Inflammatory macrophage treated with lipopolysaccharide for 4 hours (primary cell): ENCODE data around the gene TGFA.
A peak's percentile ranks its signal among the peaks of the same experiment; 100 is the strongest.
"Not testable (repeated sequence)": the region's sequence is repeated elsewhere in the genome, so short reads cannot be mapped to it uniquely, and the experiment has no call there.

Source experiments
- DNase-seq: peaks from one replicate; pipeline ENCODE4 v3.0.0-alpha.2; 2020

TGFA gene

DNA sequence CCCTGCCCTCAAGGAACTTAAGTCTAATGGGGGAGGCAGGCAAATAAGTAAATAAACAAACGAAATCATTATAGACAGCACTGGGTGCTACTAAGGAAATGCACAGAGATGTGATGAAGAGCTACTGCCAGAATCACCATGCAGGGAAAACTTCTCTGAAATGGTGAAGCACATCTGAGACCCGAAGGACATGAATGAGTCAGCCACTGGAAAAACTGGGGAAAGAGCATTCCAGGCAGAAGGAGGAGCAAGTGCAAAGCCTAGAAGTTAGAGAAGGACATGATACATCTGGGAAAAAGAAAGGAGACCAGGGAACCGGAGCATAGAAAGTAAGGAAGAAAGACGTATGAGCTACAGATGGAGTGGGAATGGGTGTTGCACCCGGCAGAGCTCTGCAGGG is 56.8 kb downstream of the TGFA start:
- no peak for DNase-seq

DNA sequence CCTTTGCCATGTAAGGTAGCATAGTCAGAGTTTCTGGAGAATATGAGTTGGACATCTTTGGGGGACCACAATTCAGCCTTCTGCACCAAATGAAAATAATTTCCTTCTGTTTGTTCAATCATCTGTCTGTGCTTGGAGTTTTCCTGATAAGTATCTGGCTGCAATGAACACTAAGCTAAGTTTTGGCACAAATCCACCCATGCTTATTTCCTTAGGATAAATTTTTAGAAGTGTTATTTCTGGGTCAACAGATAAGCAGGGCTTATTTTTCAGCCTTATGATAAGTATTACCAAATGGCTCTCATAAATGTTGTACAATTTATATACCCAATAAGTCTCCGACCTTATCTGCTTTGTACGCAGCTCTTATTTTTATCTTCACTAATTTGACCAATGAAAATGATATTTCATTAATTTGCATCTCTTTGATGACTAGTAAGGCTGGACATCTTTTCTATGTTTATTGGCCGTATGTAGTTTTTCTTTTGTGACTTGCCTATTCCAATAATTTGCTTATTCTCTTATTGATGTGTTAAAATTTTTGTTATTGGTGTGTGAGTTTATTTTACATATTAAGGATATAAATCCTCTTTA is 59.2 kb downstream of the TGFA start:
- DNase-seq: no peak

DNA sequence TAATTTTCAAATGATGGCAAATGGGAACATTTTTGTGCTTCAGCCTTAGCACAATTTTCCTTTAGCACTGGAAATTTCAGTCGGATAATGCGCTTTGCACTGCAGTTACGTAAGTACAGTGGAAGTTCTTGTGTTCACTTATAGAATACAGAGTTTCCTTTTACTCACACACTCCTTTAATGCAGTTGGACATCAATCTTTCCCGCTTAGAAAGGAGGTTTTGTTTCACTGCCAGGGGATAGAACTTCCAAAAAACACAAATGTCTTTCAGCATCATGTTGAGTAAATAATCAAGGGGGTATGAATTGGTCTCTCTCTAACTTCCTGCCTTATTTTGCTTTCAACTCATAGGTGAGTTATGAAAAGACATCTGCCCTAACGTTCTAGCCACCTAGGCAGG is 63.2 kb downstream of the TGFA start:
- no peak for DNase-seq

DNA sequence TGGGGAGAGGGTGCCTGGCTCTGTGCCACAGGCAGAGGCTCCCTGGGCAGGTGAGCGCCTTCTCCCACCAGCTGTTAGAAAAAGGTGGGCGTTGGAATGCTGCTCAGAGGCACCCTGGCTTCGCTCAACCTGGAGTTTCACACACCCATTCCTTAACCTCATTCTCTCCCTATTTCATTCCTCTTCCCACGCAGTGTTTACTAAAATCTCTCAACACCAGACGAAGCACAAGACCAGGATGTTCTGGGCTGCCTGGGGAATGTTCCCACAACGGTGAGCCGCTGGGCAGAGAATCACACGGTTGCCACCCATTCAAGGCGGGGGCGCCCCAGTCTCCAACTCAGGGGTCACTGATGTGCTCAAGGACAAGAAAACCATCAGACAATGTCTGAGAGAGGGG is 64.5 kb downstream of the TGFA start:
- DNase-seq: no peak

DNA sequence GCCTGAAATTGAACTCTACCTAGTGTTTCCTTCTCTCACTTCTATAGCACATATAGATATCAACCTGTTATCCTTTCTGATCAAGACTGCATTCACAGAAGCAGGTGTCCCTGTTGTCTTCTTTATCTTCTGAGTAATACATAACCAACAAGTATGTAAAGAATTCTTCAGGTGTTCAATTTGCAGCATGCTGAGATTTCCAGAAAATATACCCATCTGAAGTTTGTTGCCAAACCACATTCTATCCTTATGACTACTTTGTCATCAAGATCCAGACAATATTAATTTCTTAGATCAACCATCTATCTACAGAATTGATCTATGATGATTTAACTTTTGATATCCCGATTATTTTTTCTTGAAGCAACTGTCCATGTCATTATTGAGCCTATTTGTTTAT is 69.5 kb downstream of the TGFA start:
- DNase-seq: no peak

DNA sequence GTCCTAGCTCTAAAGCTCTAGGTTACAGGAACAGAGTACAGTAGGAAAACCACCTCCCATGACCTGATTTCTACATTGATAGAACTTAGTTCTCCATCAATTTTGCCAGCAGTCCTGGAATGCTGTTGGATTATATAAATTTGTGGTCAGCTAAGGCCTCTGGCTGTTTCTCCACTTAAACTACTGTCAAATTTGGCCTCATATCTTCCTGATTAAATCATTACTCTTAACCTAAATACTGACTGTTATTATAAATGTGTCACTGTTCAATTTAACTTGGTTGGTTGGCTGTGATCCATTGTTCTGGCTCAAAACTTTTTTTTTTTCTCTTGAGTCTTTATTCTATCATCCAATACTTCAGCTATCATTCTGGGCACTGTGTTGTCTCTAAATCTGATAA is 71.2 kb downstream of the TGFA start:
- DNase-seq: no peak

DNA sequence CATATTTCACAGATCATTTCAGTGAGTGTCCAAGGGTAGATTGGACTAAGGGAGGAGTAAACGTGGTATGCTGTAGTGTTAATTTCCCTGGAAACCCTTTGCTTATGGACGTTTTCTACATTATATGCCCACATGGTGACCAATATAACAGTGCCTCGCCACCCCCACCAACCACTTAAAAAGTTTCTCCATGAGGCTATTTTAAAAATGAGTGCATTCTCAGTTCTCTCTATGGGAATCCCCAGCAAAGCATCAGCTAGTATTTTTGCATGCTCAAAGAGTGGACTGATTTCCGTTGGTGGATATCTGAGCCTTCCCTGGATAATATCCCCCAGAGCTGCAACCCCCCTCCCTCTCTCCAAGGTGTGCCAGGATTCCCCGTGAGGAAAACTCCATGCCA is 73.2 kb downstream of the TGFA start:
- peak; percentile 16 for DNase-seq

DNA sequence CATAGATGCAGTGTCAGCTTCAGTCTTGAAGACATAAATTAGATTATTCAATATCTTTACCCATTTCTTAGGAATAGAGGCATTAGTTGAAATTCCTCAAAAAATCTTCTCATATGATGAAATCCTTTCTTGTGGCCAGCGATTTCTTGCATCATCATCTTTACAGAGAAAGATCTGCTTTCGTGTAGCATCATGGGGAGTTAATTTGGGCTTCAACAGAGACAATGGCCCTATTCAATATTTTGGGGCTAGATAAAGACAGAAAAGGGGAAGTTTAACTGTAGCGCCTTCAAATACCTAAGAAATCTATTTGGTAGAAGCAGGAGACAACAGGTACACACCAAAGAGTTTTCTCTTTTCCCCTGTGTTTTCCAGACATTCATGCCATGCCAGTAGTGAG is 73.8 kb downstream of the TGFA start:
- DNase-seq: peak; percentile 66

DNA sequence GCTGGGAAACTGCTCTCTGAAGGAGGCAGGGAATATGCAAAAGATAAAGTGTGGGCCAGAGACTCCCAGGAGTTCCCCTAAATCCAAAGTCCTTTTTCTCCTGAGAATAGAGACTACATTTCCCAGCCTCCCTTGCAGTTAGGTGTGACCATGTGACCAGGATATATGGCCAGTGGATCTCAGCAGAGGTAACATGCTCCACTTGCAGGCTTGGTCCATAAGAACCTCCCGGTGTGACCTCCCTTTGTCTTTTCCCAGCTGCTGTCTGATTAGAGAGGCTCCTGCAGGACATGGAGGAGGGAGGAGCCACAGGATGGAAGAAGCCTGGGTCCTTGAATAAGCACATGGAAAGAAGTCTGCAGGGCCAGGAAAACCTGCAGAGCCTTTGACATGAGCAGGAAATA is 76.2 kb downstream of the TGFA start:
- DNase-seq: no peak

DNA sequence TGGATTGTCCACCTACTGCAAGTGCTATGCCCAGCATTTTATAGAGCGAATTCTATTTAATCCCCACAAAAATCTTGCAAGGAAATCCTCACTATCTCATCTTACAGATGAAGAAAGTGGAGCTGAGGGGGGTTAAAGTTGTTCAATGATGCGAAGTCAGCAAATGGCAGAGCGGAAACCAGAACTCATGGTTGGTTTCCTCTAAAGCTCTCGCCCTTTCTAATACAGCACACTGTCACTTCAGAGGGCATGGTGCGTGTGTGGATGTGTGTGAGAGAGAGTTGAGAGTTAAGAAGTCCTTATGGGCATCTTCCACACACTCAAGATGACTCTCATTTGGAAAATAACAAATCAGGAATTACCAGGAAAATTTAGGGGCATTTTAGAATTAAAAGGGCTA is 78.4 kb downstream of the TGFA start:
- no peak for DNase-seq

DNA sequence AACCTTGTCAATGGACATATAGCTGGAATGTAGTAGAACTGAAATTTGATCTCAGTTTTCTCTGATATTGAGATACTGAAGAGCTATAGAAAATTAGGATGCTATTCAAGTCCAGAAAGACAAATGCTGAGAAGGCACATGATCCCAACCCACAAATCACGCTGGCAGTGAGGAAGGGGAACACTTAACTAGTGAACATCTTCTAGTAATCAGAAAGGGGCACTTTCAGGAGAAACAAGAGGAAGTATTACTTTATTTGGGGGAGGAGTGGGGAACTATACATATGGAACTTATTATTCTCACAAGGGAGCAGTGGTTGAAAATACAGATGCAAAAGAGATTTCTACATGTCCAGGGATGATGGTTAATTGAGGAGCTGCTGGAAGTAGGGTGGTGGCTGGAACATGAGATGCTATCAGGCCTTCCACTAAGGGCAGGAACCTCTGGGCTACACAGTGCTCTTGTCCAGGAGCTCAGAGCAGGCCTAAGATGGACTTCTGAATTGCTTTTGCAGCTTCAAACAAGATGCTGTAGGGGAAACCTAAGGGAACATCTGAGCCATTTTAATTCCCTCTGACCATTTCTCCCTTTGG is 79.3 kb downstream of the TGFA start:
- peak; percentile 52 for DNase-seq

DNA sequence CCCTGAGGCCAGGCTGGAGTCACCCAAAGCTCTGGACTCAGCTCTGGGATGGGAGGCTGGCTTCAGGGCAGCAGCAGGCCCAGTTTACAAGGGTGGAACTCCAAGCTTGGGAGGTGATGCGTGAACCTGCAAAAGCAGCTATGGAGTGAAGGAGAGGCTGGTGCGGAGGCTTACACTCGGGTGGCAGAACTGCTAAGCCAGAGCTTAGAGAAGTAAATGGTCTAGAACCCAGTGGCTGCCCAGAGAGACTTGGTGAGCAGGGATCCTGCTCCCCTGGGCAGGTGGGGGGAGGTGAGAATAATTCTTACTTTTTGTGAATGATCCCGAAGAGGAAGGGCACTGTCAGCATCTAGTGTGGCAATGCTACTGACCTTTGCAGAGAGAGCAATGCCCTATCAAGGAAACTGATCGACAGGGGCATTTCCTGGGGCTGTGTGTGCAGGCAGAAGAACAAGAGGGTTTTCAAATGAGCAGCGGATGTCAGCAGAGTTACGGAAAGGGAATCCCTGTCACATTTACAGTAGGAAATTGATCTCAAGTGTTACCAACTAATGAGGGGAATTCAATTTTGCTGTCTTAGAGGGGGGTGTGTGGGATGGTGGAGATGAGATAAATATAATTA is 80.4 kb downstream of the TGFA start:
- DNase-seq: no peak

DNA sequence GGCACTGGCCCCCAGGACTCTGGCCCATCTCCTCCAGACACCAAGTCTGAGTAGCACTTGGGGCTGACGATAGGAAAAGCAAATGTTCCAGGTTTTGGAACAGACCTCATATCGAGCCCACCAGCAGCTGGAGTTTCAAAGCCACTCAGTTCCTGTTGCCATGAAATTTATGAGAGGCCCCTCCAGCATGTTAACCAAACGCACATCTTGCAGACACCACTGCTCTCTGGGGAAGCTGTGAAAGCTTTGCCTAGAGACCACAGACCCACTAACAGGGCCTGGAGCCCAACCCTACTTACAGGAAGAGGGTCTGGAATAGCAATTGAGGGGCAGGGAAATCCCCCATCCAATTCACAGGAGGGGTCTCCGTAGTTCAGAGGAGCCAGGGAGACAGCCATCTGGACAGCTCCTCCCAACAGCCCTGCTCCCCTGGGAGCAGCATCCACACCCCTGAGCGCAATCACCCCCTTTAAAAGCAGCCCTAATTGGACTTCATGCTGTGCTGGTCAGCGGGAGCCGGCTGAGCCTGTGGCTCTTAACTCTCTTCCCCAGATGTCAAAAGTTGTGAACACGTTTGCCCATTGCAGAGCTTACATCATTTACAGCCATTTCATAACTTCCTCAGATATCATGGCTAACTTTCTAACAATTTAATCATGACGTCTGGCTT is 81.3 kb downstream of the TGFA start:
- DNase-seq: peak; percentile 87

DNA sequence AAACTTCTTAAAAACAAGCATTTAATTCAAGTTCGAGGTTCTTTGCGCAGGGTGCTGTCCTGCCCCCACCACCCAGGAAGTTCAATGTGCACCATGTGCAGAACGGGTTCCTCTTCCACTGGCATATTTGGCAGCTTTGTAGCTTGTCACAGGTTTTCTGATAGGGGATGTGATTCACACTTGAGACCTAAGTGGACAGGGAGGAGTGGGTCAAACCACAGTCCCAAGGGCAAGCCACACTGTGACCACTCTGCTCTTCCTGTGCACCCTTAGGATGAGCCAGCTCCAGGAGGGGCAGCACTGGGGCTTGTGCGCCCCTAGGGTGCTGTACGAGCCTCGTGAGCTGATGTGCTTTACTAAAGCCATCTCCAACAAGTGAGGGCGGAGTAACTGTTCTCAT is 82.5 kb downstream of the TGFA start:
- peak; percentile 30 for DNase-seq

DNA sequence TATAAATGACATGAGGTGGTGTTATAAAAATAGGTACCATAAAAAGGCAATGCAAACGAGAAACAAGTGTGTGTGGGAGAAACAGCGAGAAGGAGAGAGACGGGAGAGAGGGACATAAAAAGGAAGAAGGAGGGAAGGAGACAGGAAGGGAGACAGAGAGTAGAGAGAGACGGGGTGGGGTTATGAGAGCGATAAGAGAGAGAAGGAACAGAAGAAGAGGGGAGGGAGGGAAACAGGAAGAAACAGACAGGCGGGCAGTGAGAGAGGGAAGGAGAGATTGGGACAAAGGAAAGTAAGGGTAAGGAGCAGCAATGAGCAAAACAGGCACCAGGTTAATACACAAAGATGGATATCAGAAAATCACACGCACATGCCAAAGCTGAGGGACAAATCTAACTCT is 83.7 kb downstream of the TGFA start:
- no peak for DNase-seq

DNA sequence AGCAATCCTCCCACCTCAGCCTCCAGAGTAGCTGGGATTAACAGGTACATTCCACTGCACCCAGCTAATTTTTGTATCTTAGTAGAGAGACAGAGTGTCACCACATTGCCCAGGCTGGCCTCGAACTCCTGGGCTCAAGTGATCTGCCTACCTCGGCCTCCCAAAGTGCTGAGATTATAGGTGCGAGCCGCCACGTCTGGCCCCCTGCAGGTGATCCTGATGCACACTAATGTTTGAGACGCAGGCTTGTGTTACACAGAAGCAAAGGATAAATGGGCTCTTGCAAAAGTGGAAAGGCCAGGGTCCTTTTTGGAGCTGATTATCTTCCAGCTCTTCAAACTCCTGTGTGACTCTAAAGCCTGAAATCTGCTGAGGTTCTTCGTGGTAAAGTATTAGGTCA is 84.2 kb downstream of the TGFA start:
- no peak for DNase-seq

DNA sequence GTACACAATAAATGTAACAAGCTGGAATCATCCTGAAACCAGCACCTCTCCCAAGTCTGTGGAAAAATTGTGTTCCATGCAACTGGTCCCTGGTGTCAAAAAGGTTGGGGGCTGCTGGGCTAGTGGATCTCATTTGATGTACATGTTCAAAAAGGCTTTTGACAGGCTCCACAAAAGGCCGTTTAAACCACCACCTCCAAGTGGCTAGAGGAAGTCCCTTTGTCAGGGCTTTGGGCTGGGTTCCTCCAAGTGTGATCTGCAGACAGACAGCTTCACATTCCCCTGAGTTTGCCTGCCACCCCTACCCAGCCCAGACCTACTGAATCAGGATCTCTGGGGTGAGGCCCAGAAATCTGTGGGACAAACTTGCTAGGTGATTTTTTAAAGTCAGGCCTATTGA is 84.7 kb downstream of the TGFA start:
- no peak for DNase-seq

DNA sequence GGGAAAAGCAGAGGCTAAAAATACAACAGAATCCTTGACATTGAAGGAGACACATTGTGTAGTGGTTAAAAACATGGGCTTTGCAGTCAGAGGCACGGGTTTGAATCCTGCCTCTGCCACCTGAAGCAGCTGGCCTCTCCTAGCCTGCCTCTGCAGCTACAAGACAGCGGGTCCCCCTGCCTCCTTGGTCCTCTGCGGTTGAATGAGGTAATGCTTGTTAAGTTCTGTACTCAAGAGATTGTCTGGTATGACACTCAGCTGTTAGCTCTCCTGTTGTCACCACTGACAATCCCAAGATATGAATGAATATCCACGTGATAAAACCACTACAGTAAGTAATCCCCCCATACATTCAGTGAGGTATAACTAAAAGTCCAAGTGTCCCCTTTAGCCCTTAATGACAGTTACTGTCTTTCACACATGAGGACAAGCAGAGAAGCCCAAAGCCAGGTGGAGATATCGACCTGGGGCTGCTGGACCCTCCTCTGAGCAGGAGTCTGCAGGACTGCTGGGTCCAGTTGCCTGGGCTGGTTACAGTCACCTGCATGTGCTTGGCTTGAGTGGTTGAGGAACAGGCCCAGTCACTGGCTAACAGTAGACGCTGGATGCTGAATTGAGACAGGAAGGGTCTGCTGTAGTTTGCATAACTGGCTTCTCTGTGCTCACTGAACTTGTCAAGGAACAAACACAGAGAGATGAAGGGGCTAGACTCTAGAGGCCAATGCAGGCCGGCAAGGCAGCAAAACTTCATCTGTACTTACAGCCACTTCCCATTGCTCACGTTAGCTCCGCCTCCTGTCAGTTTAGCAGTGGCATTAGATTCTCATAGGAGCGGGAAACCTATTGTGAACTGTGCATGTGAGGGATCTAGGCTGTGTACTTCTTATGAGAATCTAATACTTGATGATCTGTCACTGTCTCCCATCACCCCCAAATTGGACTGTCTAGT is 85.5 kb downstream of the TGFA start:
- no peak for DNase-seq

DNA sequence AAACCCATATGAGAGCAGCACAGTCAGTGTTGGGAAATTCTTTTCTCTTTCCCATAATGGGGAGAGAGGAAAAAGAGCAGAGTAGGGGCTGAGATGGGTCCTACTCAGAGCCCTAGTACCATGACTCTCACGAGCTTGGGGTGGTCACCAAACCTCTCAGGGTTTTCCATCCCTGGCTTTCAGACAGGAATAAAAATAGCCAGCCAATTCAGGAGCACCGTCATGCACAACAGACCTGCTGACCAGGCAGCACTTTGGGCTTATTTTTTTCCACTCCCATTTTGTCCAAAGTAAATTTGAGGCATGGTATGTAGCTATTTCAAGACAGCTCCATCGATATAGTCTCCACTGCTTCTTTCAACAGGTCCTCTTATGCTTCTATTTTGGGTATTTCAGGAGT is 86.4 kb downstream of the TGFA start:
- no peak for DNase-seq

DNA sequence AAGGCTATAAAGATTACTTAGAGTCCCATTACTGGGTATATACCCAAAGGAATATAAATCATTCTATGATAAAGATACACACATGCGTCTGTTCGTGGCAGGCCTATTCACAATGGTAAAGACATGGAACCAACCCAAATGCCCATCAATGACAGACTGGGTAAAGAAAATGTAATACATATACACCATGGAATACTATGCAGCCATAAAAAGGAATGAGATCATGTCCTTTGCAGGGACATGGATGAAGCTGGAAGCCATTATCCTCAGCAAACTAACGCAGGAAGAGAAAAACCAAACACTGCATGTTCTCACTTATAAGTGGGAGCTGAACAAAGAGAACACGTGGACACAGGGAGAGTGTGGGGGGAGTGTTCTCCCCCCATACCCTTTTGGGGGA is 87.0 kb downstream of the TGFA start:
- not testable (repeated sequence) for DNase-seq

DNA sequence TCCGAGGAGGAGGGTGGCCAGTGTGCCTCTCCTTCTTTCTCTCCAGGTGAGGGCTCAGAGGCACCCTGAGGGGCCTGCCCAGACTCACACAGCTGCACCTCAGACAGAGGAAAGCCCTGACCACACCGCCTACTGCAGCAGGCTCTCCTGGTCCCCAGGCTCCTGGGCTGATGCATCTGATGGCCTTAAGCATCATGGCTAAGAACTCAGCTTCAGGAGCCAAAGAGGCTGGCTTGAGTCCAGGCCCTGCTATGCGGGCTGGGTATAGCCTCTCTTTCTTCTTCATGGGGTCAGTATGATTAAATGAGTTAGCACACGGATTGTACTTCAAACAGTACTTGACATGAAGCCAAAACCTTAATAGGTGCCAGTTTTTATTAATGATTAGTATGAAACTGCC is 89.6 kb downstream of the TGFA start:
- DNase-seq: no peak

DNA sequence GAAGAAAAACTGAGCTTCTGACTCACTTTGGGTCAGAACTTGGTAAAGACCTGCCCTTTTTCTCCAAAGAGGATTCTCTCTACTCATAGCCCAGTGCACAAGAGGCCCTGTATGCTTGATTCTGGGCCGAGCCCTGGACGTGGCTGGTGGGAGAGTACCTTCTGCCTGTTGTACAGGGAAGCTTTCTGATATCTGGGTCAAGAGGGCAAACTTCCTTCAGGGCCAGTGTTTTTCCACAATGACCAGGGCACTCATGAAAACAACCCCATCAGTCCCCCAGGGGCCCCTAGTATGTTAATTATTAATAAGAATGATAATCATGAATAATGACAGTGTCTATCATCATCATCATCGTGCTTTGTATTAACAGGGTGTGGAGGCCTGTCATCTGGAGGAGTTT is 90.0 kb downstream of the TGFA start:
- no peak for DNase-seq
